Testis (tissue), 2 donors: ENCODE results near the gene GALR2.

ENCODE experiments used
- POLR2A ChIP-seq: fragments of 450-650 bp; IDR thresholded peaks from one replicate; pipeline ENCODE4 v1.6.1; 2017; ENCODE audit warnings: antibody characterized with exemption, mild to moderate bottlenecking, moderate library complexity
- TF ChIP-seq, protein P1 (sequence below), 3 experiments: fragments of 450-650 bp in 2 of 3; fragments of 200-600 bp in 1 of 3; sonication (generic) in 1 of 3; IDR thresholded peaks; one replicate each; pipeline ENCODE4 v1.5.1; 2016 to 2019; ENCODE audit warnings: antibody characterized with exemption in 3 of 3, mild to moderate bottlenecking in 2 of 3, moderate library complexity in 1 of 3

DNA sequence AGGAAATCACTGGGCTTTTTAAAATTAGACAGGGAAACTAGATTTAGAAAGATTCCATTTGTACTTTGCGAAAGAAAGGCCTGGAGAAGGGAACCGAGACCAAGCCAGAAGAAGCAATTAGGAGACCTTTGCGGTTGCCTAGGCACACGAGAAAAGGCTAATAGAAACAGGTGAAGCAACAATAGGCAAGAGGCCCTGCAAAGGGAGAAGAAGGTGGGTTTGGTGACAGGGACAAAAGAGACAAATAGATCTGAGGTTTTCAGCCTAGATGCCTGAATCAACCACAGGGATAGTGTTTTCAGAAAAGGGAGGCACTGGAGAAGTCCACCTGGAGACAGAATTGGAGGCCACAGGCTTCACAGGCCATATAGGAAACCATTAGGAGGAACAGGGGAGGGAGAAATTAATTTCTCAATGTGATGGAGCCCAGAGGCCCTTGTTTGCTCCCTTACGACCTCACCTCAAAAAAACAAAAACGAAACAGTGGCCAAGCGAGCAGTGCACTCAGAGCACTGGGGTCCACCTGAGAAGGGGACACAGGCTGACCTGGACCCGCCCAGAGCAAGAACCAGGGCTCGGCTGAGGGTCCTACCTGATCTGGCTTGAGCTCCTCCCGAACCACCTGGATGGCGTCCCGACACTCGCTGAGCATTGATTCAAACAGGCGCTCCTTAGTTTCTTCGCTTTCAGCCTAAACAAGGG is 24.6 kb upstream of the GALR2 start:
- TF ChIP-seq, protein P1, sequence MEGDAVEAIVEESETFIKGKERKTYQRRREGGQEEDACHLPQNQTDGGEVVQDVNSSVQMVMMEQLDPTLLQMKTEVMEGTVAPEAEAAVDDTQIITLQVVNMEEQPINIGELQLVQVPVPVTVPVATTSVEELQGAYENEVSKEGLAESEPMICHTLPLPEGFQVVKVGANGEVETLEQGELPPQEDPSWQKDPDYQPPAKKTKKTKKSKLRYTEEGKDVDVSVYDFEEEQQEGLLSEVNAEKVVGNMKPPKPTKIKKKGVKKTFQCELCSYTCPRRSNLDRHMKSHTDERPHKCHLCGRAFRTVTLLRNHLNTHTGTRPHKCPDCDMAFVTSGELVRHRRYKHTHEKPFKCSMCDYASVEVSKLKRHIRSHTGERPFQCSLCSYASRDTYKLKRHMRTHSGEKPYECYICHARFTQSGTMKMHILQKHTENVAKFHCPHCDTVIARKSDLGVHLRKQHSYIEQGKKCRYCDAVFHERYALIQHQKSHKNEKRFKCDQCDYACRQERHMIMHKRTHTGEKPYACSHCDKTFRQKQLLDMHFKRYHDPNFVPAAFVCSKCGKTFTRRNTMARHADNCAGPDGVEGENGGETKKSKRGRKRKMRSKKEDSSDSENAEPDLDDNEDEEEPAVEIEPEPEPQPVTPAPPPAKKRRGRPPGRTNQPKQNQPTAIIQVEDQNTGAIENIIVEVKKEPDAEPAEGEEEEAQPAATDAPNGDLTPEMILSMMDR (IDR thresholded peaks at IDR 0.05) = no peak
- TF ChIP-seq POLR2A = no peak
